GM06990 (cell line): ENCODE data around the gene PSIP1.
"Not testable (repeated sequence)": the region's sequence is repeated elsewhere in the genome, so short reads cannot be mapped to it uniquely, and the experiment has no call there.

Source experiments
- DNase-seq: peaks from one replicate; pipeline ENCODE4 v3.0.0-alpha.2; 2011; ENCODE audit not compliant: insufficient read length; ENCODE audit errors: extremely low read depth
- H3K27me3 ChIP-seq: replicated peaks from 2 replicates; pipeline ENCODE4 v1.6.0; 2011; ENCODE audit warnings: low read length; ENCODE audit not compliant: control insufficient read depth, insufficient read depth
- H3K36me3 ChIP-seq: 2 replicates; pipeline ENCODE4 v1.5.1; 2011; ENCODE audit warnings: low read length; ENCODE audit not compliant: control insufficient read depth, insufficient read depth
- H3K4me3 ChIP-seq: replicated peaks from 2 replicates; pipeline ENCODE4 v1.5.1; 2011; ENCODE audit warnings: low read depth, mild to moderate bottlenecking, control low read depth, low read length
- CTCF ChIP-seq: IDR thresholded peaks from 2 replicates; pipeline ENCODE4 v1.5.1; 2011; ENCODE audit warnings: low read length, control low read depth, mild to moderate bottlenecking, inconsistent platforms; ENCODE audit not compliant: insufficient read depth, poor library complexity, severe bottlenecking

Gene PSIP1

GRCh38 chr9:15469406-15469805, 41.4 kb downstream of the PSIP1 start:
- no peak for DNase-seq
- no peaks in the 10 kb centered on the region for H3K27me3 ChIP-seq
- H3K36me3 ChIP-seq, result peaks cover 7% of the 10 kb centered on the region
- TF ChIP-seq CTCF, result no peak
- no peak overlapping the region for H3K4me3 ChIP-seq

GRCh38 chr9:15468145-15468544, 42.6 kb downstream of the PSIP1 start:
- Histone ChIP-seq H3K4me3 (no peak overlapping the region), H3K36me3 (peaks cover 7% of the 10 kb centered on the region), H3K27me3 (no peaks in the 10 kb centered on the region)
- DNase-seq, result no peak
- no peak for TF ChIP-seq CTCF

- H3K27me3 ChIP-seq, result no peaks in the 10 kb centered on the region
- no peak for DNase-seq
- TF ChIP-seq CTCF, result no peak
- H3K36me3 ChIP-seq, result peaks cover 2% of the 10 kb centered on the region
- H3K4me3 ChIP-seq, result no peak overlapping the region
These were observed 49.2 kb downstream of the PSIP1 start for GRCh38 chr9:15461601-15462000.

GRCh38 chr9:15461056-15461455, 49.7 kb downstream of the PSIP1 start:
- no peak overlapping the region for H3K4me3 ChIP-seq
- TF ChIP-seq CTCF, result no peak
- H3K27me3 ChIP-seq, result no peaks in the 10 kb centered on the region
- H3K36me3 ChIP-seq, result peaks cover 2% of the 10 kb centered on the region
- no peak for DNase-seq

- Histone ChIP-seq H3K36me3 (peaks cover 1% of the 10 kb centered on the region), H3K27me3 (no peaks in the 10 kb centered on the region), H3K4me3 (no peak overlapping the region)
- TF ChIP-seq CTCF, result no peak
- no peak for DNase-seq
These were observed 56.8 kb downstream of the PSIP1 start for GRCh38 chr9:15453956-15454355.

- no peak overlapping the region for H3K4me3 ChIP-seq
- no peaks in the 10 kb centered on the region for H3K27me3 ChIP-seq
- TF ChIP-seq CTCF, result no peak
- DNase-seq, result no peak
- peaks cover 19% of the 10 kb centered on the region for H3K36me3 ChIP-seq
These were observed 66.6 kb downstream of the PSIP1 start for GRCh38 chr9:15444141-15444540.

GRCh38 chr9:15442264-15442663, 68.5 kb downstream of the PSIP1 start:
- H3K4me3 ChIP-seq, DNase-seq, H3K27me3 ChIP-seq: not testable (repeated sequence)
- peaks cover 13% of the 10 kb centered on the region for H3K36me3 ChIP-seq

- not testable (repeated sequence) for H3K27me3 ChIP-seq, H3K36me3 ChIP-seq, DNase-seq, H3K4me3 ChIP-seq
These were observed 68.9 kb downstream of the PSIP1 start for GRCh38 chr9:15441841-15442240.
